SK-N-SH treated with all-trans-retinoic acid at 6 μM for 48 hours (cell line): ENCODE results near the gene ACAP2.

Source experiments
- RARB ChIP-seq: fragments of 250-450 bp; sonication (Bioruptor Pico); IDR thresholded peaks from 2 replicates; pipeline ENCODE4 v1.8.0; 2021; ENCODE audit warnings: mild to moderate bottlenecking, moderate library complexity
- TCF4 ChIP-seq: fragments of 250-450 bp; sonication (Bioruptor Pico); IDR thresholded peaks from 2 replicates; pipeline ENCODE4 v1.8.0; 2021; ENCODE audit warnings: mild to moderate bottlenecking, moderate library complexity, borderline replicate concordance
- TSHZ2 ChIP-seq: fragments of 250-450 bp; sonication (Bioruptor Pico); IDR thresholded peaks from 2 replicates; pipeline ENCODE4 v1.5.0; 2020; ENCODE audit warnings: mild to moderate bottlenecking, moderate library complexity
- ZC3H10 ChIP-seq: fragments of 250-450 bp; sonication (Bioruptor Pico); IDR thresholded peaks from 2 replicates; pipeline ENCODE4 v1.5.1; 2021; ENCODE audit warnings: mild to moderate bottlenecking, moderate library complexity

GRCh38 chr3:195296662-195297061, 146.2 kb downstream of the ACAP2 start:
- TF ChIP-seq TCF4, result no peak
- TF ChIP-seq RARB (CRISPR knock-in tag), result no peak
- no peak for TF ChIP-seq ZC3H10
- no peak for TF ChIP-seq TSHZ2 (CRISPR knock-in tag)
